Astrocyte of the cerebellum (primary cell): ENCODE measurements around the gene PIMREG.

ENCODE experiments used
- DNase-seq: peaks from one replicate; pipeline ENCODE4 v3.0.0-alpha.2; 2011; ENCODE audit warnings: low read depth
- H3K4me3 ChIP-seq: 2 replicates; pipeline ENCODE4 v1.5.1; 2011; ENCODE audit warnings: mild to moderate bottlenecking, low read depth, low read length, moderate library complexity
- CTCF ChIP-seq: IDR thresholded peaks from 2 replicates; pipeline ENCODE4 v1.5.1; 2012; ENCODE audit warnings: low read length, low read depth, moderate library complexity, mild to moderate bottlenecking; ENCODE audit errors: missing control alignments
- in situ Hi-C: cut with HindIII; loops from 2 replicates; pipeline ENCODE4 v1.10.0; 2017; ENCODE audit warnings: low sequenced_read_pairs

The PIMREG gene

GRCh38 chr17:6463616-6464445 lies 19.6 kb downstream of the PIMREG start:
- no peak for DNase-seq
- in situ Hi-C loops, result no loop called here
- no peak overlapping the region for H3K4me3 ChIP-seq
- no peak for TF ChIP-seq CTCF

GRCh38 chr17:6464446-6465041 lies 20.3 kb downstream of the PIMREG start:
- DNase-seq, result no peak
- in situ Hi-C loops, result no loop called here
- no peak for TF ChIP-seq CTCF
- no peak overlapping the region for H3K4me3 ChIP-seq

GRCh38 chr17:6465206-6466003 lies 21.1 kb downstream of the PIMREG start:
- in situ Hi-C loops, result no loop called here
- TF ChIP-seq CTCF, result no peak
- DNase-seq, result no peak

GRCh38 chr17:6467567-6467966 lies 23.3 kb downstream of the PIMREG start:
- TF ChIP-seq CTCF, result no peak
- in situ Hi-C loops, result no loop called here
- no peak overlapping the region for H3K4me3 ChIP-seq
- DNase-seq, result no peak

More at GRCh38 chr17:6465206-6466003, 21.1 kb downstream of the PIMREG start:
- no peak overlapping the region for H3K4me3 ChIP-seq

- no peak for TF ChIP-seq CTCF
- DNase-seq, result no peak
- H3K4me3 ChIP-seq, result no peak overlapping the region
- in situ Hi-C loops, result no loop called here
These were observed 24.0 kb downstream of the PIMREG start for GRCh38 chr17:6468051-6468790.

GRCh38 chr17:6470146-6470718 lies 26.0 kb downstream of the PIMREG start:
- DNase-seq, result no peak
- no peak overlapping the region for H3K4me3 ChIP-seq
- no peak for TF ChIP-seq CTCF
- in situ Hi-C loops, result no loop called here
